HG02852 (cell line): ENCODE data around the gene GTPBP10.
"Not testable (repeated sequence)": the region's sequence is repeated elsewhere in the genome, so short reads cannot be mapped to it uniquely, and the experiment has no call there.

Experiments used
- ATAC-seq: cut with Tn5 transposase; IDR thresholded peaks from one replicate; pipeline ENCODE4 v1.9.1; 2021; ENCODE audit warnings: mild to moderate bottlenecking, moderate library complexity; ENCODE audit not compliant: unreplicated experiment

GTPBP10 gene

DNA sequence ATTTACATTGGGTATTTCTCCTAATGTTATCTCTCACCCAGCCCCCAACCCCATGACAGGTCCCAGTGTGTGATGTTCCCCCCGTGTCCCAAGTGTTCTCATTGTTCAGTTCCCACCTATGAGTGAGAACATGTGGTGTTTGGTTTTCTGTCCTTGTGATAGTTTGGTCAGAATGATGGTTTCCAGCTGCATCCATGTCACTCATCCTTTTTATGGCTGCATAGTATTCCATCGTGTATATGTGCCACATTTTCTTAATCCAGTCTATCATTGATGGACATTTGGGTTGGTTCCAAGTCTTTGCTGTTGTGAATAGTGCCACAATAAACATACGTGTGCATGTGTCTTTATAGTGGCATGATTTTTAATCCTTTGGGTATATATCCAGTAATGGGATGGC is 3.5 kb downstream of the GTPBP10 start:
- not testable (repeated sequence) for ATAC-seq

DNA sequence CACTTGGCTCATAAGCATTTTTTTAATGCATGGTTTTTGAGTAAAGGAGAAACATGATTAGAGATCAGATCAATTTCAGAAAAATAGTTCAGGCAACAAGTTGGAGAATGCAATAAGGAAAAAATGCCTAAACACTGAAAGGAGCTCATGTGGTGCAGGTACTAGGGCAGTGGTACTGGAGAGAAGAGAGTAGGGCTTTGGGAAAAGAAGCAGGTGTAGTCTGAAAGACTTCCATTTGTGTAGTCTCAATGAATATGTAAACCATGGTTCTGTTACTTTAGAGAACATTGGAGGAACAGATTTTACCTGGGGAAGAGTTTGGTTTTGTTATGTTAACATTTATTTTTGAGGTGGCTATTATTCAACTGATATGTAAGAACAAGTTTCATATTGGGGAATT is 5.5 kb downstream of the GTPBP10 start:
- ATAC-seq = no peak

DNA sequence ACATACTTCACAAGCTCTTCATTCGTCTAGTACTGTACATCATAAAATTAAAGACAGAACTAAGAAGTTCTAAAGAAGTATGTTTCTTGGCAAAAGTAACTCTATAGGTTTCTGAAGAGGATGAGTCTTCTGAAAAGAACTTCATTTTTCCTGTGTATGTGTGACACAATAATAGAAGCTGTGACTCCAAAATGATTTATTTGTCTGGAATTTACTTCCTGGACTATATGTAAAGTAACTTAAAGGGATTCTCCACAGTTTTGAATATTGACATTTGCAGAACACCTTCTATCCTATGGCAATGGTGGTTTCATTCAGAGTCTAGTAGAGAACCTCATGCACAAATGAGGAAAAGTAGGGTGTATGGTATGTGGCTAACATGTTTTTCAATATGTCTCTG is 36.9 kb downstream of the GTPBP10 start:
- ATAC-seq = no peak

DNA sequence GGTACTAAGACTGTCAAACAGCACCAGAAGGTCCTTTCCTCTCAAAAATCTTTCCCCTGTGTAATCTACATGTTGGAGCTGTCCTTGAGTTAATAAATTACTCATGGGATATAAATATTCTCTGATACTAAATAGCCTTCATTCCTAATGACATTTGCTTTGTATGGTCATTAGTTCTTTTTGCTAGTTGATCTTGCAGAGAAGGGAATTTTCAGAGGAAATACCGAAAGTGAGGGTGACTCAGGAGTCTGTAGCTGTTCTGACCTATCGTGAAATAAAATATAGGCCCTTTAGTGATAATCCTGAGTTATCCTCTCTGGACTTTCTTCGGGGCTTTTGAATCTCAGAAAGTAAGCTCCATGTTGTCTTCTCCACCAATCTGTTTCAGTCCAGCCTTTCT is 37.3 kb downstream of the GTPBP10 start:
- ATAC-seq = no peak

DNA sequence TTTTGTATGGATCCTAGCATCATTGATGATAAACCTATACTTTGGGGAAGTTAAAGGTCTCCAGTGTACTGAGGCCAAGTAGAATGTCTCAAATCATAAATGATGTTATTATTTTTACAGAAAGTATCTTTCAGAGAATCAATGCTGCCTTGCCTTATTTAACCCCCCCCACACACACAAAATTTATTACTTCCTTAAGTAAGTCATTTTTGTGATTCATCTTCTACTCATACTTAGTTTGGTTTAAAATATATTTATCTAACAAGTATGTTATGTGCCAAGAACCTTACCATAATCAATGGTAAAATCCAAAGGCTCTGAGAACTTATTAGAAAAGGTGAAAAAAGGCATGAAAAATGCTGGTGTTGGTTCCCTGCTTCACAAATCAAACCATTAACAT is 37.9 kb downstream of the GTPBP10 start:
- ATAC-seq = no peak

DNA sequence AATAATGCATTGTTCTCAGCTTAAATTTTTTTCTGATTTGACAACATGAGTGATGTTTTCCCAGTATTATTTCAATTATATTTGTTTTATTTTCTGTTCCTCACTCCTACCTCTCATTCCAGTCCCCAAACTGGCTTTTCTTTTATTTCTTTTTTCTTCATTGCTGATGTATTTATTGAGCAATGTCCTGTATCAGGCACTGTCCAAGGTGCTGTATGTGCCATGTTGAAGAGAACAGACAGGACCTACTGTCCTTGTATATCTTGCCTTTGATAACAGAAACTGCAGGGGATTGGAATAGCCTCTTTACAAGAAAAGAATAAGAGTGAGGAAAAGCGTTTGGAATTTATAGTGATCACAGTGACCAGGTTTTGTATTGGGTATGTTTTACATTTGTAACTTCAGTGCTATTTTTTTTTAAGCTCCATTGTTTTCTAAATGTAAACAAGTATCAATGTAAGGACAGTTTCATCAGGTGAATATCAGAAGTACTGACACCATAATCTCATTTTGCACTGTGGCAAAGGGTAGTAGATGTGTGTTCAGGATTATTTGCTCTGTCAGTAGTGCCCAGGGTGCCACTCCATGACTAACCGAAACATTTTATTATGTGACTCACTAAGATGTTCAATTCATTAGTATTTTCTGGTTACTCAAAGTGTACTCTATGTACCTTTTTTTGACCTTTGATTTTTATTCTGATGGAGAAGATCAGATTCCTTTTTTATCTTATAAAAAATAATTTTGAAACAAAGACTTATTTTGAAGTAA is 41.1 kb downstream of the GTPBP10 start:
- no peak for ATAC-seq

DNA sequence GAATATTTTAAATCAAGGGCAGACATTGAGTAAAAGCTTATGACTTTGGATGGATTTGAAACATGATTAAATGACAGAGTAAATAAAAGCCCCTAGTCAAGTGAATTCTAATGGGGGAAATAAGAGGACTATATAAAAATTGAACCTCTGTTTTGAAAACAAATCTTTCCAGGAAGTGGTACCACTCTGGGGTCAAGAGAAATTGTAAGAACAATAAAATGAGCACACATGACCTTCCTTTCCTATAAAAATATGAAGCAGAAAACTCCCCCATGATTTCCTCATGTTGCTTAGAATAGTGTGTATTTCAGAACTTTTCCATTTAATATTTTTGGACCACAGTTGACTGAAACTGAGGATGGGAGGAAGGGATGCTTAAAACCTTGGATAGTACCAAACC is 44.4 kb downstream of the GTPBP10 start:
- ATAC-seq = no peak

DNA sequence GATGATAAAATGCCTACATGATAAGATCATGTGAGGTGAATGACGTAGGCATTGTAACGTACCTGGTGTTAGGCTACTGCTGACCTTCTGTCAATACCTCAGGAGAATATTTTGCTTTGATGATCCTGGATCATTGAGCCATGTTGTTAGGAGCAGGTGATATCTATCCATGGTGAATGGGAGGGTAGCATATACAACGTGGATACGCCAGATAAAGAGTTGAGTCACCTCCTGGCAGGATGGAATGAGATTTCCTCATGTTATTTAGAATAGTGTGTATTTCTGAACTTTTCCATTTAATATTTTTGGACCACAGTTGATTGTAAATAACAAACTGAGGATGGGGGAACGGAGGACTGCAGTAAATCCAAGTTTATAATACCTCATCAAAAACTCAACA is 45.0 kb downstream of the GTPBP10 start:
- ATAC-seq = no peak

DNA sequence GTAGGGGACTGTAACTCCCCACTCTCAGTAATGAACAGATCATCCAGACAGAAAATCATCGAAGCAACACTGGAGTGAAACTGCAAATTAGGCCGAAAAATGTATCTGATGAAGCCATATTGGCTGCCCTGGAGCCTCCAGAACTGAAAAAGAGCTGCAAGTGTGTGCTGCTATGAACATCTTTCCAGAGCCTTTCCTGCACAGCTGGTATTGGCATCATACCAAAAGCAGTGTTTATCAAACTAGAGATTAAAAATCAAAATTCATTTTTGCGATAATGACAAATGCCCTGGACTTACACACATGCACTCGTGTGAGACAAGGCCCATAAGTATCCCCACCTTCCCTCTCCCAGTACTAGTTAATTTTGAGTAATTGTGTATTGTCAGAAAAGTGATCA is 49.9 kb downstream of the GTPBP10 start:
- ATAC-seq = no peak

DNA sequence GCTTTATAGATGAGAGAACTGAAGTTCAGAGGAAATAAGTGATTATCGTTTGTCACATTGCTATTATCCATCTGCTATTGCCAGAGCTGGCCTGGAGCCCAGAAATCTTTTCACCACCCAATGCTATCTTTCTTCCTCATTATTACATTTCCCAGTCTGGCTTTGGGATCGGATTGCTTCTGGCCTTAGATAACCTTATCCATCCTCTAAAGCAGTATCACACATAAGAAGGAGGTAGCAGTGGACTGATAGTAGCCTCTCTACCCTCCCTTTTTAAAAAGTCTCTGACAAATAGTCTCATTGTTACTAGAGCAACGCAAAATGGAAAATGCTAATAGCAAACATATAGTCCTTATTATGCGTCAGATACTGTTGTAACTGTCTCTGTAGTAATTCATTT is 55.5 kb downstream of the GTPBP10 start:
- ATAC-seq = no peak

DNA sequence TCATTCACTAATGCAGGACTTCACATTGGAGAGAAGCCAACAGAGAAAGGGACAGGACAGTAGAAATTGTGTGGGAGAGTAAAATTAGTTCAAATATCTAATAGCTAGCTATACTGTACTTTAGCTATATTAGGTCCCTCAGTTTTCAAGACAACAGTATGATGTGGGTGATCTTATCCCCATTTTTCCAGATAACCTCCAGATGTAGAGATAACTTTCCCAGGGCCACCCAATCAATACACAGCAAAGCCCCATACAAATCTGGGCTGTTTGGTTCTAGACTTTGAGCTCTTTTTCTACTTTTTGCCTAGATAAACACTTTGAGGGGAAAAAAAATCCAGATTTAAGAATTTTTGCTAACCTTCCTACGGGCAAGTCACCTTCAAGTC is 56.3 kb downstream of the GTPBP10 start:
- ATAC-seq = no peak

DNA sequence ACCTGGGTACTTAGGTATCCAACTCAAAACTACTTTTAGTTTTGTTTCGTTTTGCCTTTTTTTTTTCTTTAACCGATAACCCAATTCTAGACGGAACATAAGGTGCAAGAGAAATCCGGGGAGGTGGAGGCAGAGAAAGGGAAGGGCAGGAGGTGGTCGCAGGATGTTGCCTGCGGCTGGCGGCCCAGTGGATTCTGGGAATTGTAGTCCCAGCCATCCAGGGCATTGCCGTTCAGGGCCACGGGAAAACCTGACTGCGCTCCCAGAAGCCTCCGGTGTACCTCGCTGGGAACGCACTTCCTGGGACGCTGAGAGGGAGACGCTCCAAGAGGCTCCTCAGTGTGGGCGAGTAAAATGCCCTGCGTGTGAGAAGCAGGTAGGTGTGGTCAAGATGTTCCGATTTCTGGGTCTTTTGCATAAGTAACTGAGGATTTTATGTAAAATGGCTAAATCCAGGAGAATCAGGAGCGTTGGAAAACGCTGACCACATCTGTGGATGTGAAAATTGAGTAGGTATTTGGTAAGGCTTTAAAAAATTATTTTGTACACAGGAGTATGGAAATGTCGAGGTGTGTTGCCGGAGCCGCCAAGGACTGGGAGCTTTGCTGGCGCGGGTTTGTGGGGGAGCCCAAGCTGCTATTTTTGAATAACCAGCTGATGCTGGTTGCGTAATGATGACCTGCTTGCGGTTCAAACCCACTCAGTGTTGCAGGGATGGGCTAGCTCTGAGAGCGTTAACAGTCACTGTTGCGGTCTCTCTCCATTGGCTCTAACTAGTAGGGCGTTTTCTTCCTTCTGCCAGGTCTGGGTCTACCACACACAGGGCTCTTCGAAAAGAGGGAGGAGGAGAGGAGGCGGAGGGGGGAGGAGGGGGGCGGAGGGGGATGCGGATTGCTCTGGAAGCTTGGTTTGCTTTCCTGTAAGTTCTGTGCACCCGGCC is 56.9 kb downstream of the GTPBP10 start, which contains the start of gene CLDN12:
TSS of gene CLDN12 (plus strand) at position 288 of the 940 bp plus-strand sequence. CDS start 9,216 bp downstream, outside the sequence.
- ATAC-seq = peak; percentile 96

DNA sequence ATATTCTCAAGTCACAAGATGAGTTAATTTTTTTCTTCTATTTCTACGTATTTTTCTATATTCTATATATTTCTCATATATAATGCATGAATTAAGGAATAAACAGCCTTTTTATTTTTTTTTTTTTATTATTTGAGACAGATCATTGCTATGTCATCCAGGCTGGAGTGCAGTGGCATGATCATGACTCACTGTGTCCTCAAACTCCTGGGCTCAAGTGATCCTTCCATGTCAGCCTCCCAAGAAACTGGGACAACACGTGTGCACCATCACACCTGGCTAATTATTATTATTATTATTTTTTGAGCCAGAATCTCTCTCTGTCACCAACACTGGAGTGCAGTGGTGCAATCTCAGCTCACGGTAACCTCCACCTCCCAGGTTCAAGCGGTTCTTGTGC is 58.3 kb downstream of the GTPBP10 start:
- ATAC-seq = no peak

DNA sequence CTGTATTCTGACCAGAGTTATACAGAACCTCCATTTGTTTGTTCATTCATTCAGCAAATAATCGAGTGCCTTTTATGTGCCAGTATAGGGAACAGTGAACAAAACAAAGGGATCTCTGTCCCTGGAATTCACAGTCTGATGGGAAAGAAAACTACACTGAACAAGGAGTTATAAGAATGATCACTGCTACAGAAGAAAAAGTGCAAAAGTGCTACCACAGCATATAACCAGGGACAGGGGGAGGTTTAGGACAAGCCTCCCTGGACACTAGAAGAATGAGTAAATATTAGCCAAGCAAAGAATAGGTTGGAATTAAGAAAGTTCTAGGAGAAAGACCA is 60.9 kb downstream of the GTPBP10 start:
- ATAC-seq = no peak

DNA sequence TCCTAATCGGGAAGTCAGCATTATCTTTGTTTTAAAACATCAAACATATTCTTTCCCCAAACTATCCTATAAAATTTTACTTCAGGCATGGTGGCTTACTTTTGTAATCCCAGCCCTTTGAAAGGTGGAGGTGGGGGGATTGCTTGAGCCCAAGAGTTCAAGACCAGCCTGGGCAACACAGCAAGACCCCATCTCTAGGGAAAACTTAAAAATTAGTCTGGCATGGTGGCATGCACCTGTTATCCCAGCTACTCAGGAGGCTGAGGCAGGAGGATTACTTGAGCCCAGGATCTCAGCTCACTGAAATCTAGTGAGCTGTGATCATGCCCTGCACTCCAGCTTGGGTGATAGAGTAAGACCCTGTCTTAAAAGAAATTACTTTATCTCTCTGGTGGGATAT is 61.6 kb downstream of the GTPBP10 start:
- ATAC-seq = no peak

DNA sequence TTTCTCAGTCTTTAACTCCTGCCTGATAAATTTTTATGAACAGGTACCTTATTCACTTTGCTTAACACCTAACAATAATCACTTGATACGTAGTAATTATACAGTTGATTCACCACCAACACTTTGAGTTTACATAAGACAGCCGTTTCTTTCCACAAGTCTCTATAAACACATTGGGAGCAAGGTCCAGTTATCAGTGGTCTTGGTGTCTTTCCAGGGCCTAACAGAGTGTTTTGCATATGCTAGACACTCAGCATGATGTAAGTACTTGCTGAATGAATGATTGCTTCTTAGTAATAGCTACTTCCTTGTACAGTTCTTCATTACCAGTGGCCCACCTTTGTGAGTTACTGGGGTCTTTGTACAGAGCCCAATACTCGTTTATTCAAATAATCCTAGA is 63.2 kb downstream of the GTPBP10 start:
- no peak for ATAC-seq

DNA sequence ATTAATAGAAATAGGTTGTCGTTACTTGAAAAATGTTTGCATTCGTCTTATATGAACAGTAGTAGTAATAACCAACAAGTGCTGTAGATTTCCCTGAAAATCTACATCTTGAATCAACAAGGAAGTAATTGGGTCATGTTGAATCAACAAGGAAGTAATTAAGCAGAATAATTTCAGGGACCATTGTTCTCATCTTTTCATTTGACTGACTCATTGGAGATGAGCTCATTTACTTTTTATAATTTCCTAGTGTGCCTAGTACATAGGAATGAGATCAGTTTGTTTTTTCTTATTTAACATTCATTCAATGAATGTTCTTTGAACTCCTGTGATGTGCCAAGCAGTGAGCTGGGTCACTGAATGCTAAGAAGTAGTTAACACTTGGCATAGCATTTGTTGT is 65.0 kb downstream of the GTPBP10 start:
- ATAC-seq = no peak

DNA sequence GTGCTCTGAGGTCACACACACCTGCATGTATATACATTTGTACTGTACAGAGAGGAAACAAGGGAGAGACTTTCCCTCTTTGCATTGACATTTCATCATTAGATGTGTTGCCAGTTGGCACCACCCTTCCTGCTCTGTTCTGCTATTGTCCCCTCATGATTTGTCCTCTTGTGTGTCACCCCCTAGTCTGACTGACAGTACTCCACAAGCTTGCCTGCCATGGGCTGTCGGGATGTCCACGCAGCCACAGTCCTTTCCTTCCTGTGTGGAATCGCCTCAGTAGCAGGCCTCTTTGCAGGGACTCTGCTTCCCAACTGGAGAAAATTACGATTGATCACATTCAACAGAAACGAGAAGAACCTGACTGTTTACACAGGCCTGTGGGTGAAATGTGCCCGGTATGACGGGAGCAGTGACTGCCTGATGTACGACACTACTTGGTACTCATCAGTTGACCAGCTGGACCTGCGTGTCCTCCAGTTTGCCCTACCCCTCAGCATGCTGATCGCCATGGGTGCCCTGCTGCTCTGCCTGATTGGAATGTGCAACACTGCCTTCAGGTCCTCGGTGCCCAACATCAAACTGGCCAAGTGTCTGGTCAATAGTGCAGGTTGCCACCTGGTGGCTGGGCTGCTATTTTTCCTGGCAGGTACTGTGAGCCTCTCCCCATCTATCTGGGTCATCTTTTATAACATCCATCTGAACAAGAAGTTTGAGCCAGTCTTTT is 66.1 kb downstream of the GTPBP10 start:
- ATAC-seq = no peak

DNA sequence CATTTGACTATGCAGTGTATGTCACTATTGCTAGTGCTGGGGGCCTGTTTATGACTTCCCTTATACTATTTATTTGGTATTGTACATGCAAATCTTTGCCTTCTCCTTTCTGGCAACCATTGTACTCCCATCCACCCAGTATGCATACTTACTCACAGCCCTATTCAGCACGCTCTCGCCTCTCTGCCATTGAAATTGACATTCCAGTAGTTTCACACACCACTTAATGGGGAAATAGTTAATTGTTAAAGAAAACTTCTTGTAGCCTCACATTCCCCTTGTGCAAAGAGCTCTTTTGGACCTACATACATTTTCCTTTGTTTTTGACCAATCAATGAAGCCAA is 66.6 kb downstream of the GTPBP10 start:
- ATAC-seq = no peak

DNA sequence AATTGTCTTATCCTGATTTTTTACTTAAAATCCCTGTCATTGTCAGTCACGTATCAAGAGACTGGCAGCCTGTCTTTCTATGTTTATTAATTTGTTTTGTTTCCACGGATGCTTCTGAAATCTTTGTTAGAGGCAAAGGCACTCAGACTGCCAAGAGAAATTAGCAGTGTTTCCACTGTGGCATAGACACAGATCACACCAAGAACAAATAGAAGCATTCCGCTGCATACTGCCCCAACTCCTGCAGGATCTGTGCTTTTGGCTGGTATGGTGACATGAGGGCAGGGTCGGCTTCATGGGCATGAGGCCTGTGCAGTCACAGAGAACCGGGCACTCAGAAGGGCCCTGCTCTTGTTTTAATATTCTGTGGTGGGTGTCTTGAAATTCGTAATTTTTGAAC is 75.1 kb downstream of the GTPBP10 start:
- ATAC-seq = no peak

DNA sequence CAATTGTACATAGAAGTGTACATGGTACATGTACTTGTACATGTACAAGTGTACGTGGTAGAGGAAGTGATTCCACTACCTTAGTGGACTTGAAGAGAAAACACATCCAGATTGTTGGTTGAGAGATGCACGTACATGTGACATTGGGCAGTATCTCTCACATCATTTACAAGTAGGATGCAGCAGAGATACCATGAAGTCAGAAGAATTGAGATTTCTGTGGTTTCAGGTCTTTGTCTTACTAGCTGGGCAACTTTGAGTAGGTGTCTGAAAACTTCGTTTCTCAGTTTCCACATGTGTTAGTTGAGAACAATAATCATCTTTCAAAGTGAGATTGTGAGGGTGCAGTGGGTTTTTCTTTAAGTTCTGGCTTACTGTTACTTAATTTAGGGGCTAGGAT is 78.2 kb downstream of the GTPBP10 start:
- peak; percentile 98 for ATAC-seq

DNA sequence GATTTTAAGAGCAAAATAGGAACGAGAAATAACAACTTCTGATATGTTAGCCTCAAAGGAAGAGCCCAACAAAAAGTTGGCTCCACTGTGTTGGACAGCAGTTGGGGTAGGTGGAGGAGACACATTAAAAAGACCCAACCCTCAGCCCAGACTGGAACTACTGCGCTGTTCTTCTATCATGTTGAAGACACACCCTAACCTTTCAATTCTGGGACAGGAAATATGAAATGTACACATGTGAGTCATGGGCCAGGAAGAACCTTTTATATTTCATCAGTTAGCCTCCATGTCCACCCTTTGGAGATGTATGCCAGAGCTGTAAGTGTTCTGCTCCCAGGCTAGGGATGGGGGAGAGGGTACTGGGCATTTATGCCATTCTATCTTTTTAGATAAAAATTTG is 78.9 kb downstream of the GTPBP10 start:
- no peak for ATAC-seq
